GM19351 (cell line): Measurements from ENCODE around the gene TNP2.

Experiments used
- ATAC-seq: cut with Tn5 transposase; IDR thresholded peaks from one replicate; pipeline ENCODE4 v1.9.1; 2021; ENCODE audit warnings: mild to moderate bottlenecking, moderate library complexity; ENCODE audit not compliant: unreplicated experiment

TNP2 gene

DNA sequence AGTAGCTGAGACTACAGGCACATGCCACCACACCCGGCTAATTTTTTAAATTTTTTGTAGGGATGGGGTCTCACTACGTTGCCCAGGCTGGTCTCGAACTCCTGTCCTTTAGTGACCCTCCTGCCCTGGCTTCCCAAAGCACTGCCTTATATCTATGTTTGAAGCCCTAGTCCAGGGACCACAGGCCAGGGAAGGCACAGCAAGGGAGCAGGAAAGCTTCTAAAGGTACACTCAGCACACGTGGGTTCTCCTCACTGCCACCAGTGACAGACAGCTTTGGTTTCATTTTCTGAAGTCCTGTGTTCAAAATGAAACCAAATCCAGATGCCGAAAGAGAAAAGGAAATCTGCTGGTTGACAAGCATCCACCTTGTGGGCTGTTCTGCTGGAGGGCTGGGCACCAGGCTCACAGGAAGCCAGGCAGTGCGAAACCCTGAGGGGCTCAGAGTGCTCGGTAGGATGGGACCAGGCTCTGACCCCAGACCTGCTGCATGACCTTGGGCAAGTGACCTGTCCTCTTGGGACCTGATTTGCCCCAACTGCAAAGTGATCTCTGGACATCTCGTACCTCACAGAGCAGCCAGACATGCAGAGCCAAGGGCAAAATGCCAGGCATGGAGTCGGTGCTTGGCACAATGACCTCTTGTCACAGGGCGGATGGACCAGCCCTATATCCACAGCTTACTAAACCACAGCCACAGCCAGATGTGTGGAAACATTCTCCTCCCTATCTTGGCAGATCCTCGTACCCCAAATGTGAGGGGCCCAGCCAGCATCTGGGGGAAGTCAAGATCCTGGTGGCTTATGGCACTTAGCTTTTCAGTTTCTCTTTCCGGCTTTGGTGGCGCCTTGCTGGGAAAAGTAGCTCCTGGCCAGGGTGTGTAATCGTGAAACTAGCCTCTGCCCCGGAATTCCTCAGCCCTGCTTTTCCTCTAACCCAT, 10.3 kb downstream of the TNP2 start:
- ATAC-seq: no peak

DNA sequence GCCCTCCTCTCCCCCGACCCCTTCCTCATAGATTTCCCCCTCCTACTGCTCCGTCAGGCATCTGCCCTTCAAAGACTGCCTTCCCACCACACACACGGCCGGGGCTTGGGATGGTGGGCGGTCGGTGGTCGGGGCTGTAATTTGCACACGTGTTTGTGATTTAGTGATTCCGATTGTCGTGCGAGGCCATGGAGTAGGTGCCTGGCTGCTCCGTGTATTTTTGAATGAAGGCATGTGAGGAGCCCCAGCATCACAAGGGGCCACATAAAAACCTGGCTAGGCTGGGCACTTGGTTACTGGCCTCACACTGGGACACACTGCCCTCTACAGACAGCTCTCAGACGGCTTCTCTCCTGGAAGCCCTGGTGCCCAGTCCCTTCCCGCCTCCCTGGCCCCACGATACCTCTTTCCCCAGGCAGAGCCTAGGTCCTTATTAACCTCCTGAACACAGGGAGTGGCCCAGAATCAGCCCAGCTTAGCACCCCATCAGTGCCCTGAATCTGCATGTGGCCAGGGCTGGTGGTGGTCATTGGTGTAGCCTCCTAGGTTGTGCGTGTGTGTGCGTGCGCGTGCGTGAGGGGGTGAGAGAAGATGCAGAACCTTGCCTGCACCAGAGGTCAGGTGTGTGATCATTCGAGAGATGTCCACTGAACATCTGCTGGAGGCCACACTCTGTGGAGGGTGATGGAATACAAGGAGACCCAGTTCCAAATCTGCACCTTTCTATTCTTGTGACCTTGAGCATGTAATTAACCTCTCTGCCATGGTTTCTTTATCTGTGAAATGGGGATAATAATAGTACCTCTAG, 11.8 kb downstream of the TNP2 start:
- no peak for ATAC-seq

DNA sequence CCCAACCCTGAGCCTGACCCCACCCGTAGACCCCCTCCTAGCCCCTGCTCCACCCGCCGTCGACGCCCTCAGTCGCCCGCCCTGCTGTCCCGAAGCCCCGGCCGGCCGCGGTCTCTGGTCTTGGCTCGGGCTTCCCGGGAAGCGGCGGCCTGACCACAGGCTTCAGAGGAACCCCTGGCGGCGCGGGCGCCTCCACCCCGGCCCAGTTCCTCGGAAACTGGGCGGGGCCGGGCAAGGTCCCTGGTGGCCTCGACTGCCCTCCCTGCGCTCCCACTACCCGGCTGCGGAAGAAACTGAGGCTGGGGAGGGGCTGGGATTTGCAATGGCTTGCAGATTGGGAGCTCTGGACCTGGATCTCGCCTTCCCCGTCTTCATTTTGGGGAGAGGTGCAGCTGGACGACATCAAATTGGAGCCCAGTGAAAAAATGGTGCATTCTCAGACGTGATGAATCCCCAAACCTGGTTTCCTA, 12.4 kb downstream of the TNP2 start:
- no peak for ATAC-seq

DNA sequence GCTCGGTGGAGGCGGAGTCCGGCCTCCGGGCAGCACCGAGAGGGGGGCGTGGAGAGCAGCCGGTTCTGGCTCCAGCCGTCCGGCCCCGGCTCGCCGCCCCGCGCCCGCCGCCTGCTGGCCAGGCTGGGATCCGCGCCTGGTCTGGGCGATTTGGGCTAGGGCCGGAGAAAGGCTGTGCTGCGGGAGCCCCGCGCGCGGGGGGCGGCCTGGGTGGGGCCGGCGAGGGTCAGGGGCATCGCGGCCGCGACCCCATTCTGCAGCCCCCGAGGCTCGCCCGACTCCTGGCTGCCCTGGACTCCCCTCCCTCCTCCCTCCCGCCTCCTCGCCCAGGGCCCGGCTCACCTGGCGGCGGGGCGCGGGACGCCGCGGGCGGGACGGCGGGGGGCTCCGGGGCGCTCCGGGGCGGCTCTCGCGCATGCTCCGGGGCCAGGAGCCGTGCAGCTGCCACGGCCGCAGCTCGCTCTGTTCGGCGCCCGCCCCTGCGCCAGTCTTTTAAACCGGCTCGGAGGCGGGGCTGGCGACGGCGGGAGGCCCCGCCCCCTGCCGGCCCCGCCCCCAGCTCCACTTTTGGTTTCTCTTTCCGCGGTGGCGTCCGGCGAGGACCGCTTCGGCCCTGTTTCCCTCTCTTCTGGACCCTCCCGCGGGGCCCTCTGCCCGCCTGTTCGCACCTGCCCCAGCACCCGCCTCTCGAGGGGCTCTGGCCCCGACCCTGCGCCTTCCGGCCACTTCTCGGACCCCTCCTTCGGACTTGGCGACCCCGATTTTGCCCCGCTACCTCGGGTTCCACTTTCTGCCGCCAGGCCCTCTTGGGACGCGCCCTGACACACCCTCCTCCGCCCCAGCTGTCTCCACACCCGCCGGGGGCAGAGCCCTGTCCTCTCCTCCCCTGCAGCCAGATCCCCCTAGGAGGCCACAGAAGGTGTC, 13.1 kb downstream of the TNP2 start, which contains the start of gene SOCS1:
Gene SOCS1 (minus strand): TSS at position 468 of the 924 bp plus-strand sequence. CDS start 726 bp downstream, outside the sequence.
- ATAC-seq: peak; percentile 51

DNA sequence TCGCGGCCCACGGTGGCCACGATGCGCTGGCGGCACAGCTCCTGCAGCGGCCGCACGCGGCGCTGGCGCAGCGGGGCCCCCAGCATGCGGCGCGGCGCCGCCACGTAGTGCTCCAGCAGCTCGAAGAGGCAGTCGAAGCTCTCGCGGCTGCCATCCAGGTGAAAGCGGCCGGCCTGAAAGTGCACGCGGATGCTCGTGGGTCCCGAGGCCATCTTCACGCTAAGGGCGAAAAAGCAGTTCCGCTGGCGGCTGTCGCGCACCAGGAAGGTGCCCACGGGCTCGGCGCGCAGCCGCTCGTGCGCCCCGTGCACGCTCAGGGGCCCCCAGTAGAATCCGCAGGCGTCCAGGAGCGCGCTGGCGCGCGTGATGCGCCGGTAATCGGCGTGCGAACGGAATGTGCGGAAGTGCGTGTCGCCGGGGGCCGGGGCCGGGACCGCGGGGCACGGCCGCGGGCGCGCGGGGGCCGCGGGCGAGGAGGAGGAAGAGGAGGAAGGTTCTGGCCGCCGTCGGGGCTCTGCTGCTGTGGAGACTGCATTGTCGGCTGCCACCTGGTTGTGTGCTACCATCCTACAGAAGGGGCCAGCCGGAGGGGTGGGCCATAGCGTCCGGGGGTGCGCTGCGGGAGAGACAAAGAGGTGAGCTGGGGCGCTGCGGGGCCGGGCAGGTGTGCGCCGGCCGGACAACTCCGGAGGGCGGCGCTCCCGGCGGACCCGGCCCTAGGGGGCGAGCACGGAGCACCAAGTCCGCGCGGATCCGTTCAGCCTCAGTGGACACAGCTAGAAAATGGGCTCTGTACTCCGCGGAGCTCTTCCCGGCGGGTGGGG, 14.0 kb downstream of the TNP2 start:
- no peak for ATAC-seq

DNA sequence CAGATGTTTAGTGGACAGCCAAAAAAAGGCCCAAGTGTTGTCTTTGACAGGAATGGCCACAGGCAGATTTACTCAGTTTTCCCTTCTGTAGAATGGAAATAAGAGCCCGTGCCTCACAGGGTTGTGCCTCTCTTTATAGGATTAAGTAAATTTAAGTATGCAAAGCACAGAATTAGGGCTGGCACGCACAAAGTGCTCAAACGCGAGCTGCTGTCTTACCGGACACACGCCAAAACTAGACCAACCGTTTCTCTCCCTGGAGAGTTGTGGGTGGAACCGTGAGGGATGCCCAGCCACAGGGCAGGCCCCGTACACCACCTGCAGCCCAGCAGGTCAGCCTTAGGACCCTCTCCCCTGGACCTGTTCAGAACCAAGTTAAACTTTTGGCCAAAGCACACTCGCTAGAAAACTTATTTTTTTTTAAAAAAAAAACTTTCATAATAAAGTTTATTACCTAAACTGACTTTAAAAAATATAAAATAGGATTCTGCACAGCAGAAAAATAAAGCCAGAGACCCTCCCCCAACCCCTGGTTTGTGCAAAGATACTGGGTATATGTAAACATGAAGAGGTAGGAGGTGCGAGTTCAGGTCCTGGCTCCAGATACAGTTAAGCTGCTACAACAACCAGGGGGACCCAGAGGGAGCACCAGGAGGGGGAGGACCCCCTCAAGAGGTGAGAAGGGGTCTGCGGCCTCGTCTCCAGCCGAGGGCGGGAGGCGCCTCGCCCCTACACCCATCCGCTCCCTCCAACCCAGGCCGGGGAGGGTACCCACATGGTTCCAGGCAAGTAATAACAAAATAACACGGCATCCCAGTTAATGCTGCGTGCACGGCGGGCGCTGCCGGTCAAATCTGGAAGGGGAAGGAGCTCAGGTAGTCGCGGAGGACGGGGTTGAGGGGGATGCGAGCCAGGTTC, 14.9 kb downstream of the TNP2 start:
- no peak for ATAC-seq

DNA sequence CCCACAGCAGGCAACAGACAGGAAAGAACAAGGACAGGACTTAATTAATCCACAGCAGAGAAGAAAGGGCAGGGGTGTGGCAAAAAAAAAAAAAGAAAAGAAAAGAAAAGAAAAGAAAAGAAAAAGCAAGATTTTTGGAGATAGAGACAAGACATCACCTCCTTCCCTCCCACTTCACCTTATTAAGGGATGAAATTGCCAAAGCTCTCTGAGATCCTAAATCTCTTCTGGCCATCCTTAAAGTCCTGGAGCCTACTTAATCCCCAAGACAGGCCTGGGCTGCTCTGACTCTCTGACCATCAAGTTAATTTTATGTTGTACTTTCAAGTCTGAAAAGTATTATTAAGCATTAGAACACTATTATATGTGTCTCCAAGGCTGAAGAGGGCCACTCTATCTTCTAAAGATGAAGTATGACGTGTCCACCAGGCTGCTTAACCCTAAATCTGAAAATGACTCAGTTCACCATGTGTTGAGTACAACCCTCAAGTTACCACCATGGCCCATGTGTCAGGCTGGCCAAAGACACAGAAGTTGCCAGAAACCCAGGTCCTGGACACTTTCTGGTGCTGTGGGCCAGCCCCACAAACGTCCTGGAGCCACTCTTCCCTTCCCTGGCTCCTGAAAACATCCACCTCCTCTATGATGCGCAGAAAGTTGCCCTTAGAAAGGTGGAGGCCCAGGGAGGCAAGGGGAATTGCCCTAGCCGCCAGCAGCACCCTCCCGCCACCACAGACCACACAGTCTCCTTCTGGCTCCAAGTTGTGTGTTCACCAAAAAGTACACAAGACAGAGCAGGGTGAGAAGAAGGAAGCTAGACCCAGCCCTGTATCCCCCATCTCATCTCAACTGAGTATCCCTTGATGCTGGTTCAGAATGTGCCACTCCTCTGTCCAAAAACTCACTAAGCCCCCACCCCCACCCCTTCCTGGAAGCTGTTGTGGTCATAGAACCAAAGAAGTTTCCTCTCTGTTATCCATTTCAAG, 15.8 kb downstream of the TNP2 start:
- ATAC-seq: no peak

DNA sequence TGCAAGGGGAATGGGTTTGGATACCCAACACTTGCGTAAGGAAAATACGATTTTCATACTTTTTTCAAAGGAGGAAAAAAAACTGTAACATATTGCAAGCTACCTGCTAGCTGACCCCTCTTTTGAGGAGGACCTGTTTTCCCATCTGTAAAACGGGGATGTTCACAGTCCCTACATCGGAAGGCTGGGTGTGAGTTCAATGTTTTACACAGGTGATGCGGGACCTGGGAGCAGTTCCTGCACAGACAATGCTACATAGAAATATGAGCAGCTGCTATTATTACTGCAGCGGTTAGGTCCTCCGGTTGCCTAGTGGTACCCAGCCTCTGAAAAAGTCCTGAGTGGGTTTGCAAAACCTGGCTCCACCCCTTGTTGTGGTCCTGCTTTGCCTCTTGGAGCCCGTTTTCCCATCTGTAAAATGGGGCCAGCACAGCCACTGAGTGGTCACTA, 16.6 kb downstream of the TNP2 start:
- ATAC-seq: no peak

DNA sequence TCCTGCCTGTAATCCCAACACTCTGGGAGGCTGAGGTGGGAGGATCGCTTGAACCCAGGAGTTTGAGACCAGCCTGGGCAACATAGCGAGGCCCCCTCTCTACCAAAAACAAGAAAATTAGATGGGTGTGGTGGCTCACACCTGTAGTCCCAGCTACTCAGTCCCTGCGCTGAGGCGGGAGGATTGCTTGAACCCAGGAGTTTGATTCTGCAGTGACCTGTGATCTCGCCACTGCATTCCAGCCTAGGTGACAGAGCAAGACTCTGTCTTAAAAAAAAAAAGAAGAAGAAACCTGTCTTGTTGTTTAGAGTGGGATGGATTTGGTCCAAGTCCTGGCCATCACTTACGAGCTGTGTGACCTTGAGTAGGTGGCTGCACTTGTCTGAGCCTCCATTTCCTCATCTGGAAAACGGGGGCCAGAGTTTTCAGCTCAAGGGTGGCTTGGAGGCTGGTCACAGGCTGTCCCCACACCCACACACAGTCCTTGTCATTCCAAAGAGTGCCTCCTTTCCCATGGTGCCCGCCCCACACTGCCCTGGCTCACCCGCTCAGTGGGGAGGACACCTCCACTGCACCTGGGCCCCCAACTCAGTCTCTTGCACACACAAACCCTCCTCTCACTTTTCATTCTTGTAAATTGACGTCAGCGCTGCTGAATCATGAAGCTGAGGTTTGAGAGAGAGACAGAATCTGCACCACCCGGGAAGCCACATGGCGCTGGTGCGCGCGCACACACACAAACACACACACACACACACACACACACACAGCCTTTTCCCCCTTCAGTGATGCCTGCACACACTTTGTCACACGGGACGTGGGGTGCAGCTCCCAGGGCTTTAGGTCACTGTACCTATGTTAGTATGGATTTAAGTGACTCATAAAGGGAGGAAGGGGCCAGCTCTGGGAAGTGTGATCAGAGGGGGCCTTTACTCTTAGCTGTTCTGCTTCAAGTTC, 17.3 kb downstream of the TNP2 start:
- ATAC-seq: no peak

DNA sequence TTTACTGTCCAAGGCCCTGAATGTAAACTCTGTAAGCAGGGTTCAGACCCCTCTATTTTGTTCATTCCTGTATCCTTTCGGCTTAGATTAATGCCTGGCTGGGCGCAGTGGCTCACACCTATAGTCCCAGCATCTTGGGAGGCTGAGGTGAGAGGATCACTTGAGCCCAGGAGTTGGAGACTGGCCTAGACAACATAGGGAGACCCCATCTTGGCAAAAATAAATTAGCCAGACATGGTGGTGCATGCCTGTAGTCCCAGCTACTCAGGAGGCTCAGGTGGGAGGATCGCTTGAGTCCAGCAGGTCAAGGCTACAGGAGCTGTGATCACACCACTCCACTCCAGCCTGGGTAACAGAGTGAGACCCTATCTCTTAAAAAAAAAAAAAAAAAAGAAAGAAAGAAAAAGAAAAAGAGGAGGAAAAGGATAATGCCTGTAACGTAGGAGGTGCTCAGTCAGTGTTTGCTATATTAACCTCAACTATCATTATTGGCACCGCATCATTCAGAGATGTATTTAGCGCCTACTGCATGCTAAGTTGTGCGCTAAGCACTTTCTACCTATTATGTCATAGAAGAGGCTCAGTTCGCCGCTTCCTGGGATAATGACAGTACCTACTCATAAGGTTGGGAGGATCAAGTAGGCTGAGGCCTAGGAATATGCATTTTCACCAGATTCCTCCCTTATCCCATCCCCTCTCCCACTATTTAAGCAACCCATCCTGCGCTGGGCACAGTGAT, 18.2 kb downstream of the TNP2 start:
- no peak for ATAC-seq

DNA sequence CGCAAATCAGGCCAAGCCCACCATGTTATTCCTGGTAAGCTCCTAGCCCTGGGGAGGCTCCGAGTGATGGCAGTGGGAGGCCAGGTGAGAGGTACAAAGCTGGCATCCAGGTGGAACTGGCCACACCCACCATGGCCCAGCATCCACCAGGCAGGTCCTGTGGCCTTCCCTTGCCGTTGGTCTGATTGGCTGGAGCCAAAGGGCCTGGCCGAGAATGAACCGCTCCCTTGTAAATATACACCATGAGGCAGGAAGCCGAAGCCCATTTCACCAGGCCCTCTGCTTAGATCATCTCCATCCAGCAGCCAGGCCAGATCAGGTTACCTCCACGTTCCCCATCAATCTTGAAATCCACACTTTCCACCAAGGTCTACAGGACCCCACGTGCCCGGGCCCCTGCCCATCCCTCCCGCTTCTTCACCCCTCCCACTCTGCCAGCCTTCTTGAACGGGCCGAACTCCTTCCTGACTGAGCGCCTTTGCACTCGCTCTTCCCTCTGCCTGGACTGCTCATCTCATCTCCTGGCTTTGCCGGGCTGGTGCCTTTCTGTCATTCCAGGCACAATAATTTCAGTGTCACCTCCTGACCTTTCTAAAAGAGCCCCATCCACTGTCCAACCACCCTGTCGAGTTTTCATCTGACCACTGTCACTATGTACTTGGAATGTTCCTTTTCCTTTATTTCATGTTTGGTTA, 18.9 kb downstream of the TNP2 start:
- ATAC-seq: no peak

DNA sequence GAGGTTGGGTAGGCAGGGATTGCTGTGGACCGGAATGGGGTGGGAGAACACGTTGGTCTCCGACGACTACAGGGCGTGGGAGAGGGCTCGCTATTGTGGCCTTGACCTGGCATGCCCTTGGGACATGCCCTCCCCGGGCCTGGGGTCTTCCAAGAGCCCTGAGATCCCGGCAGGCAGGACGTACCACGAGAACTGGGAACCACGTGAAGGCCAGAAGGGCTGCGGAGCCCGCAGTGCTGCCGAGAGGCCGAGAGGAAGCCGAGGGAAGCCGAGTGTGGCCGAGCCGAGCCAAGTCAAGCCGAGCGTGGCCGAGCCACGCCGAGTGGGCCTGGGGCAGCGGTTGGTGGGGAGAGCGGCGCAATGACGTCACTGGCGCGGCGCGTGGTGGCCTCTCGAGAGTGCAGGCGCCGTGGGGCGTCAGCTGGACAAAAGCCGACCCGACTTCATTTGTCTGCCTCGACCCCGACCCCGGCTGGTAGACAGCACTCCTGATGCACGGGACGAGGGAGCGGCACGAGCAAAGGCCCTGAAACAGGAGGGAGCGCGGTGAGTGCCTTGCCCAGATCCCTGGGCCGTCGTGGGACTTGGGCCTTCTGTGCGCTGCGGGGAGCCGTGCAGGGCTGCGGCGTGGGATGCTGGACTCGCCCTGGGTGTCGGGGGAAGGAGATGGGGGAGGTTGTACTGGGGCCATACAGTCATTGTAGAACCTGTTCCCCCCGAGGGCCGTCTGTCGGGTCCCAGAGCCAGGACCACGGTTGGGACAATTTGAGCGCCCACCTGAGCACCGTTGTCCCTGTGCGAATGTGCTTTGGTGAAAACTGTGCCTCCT, 19.7 kb downstream of the TNP2 start:
- no peak for ATAC-seq

DNA sequence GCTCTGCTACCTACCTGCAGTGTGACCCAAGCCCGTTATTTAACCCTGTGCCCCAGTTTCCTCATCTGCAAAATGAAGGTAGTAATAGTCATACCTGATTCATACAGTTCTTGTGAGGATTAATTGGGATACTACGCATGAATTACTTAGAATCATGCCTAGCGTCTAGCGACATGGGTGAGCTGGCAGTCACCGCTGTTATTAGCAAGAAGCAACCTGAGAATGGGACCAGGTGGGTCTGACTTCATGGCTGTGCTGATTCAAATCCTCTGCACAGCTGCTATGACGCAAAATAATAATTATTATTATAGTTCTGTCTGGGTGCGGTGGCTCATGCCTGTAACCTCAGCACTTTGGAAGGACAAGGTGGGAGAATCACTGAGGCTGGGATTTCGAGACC, 21.0 kb downstream of the TNP2 start:
- no peak for ATAC-seq

DNA sequence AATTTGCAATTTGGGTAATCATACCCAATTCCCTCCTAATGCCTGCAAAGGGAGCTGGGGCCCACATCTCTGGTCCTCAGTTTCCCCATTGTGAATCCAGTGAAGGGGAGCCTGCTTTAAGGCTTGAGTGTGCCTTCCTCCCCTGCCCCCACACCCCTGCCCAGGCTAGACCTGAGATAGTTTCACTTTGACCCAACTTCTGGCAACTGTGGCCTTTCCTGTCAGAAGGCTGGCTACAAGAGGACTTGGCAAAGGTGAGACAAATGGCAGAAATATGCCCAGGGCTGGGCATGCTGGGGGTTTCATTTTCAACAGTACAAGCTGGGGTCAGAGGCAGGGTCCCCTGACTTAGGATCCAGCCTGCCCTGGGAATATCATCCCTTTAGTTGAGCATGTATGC, 23.1 kb downstream of the TNP2 start:
- ATAC-seq: no peak
